ENCODE data around the gene PIK3R4.

PIK3R4 gene

GRCh38 chr3:130693314-130693713 lies 53.3 kb downstream of the PIK3R4 start:
- Histone ChIP-seq H3K4me3 (no peak overlapping the region), H3K27ac (no peak overlapping the region)
- TF ChIP-seq CTCF (IDR thresholded peaks at IDR 0.05): no peak
- DNase-seq (ENCODE audit: low spot score): no peak

GRCh38 chr3:130692455-130692854 lies 54.2 kb downstream of the PIK3R4 start:
- no peak for TF ChIP-seq CTCF (IDR thresholded peaks at IDR 0.05)
- H3K27ac ChIP-seq: no peak overlapping the region
- DNase-seq (ENCODE audit: low spot score): no peak
- no peak overlapping the region for H3K4me3 ChIP-seq

- TF ChIP-seq CTCF (IDR thresholded peaks at IDR 0.05): no peak
- DNase-seq (ENCODE audit: low spot score): no peak
- no peak overlapping the region for H3K27ac ChIP-seq
- H3K4me3 ChIP-seq: no peak overlapping the region
Observed at GRCh38 chr3:130688697-130689470, 57.7 kb downstream of the PIK3R4 start.

- no peak for TF ChIP-seq CTCF (IDR thresholded peaks at IDR 0.05)
- no peak overlapping the region for H3K4me3 ChIP-seq
- no peak overlapping the region for H3K27ac ChIP-seq
- no peak for DNase-seq (ENCODE audit: low spot score)
Observed at GRCh38 chr3:130688015-130688688, 58.5 kb downstream of the PIK3R4 start.

GRCh38 chr3:130687327-130687726 lies 59.3 kb downstream of the PIK3R4 start:
- no peak overlapping the region for H3K27ac ChIP-seq
- no peak overlapping the region for H3K4me3 ChIP-seq
- no peak for TF ChIP-seq CTCF (IDR thresholded peaks at IDR 0.05)
- DNase-seq (ENCODE audit: low spot score): no peak

- H3K4me3 ChIP-seq: no peak overlapping the region
- no peak overlapping the region for H3K27ac ChIP-seq
- no peak for TF ChIP-seq CTCF (IDR thresholded peaks at IDR 0.05)
- no peak for DNase-seq (ENCODE audit: low spot score)
Observed at GRCh38 chr3:130686833-130687232, 59.8 kb downstream of the PIK3R4 start.

GRCh38 chr3:130682131-130682530 lies 64.5 kb downstream of the PIK3R4 start:
- Histone ChIP-seq H3K27ac (no peak overlapping the region), H3K4me3 (no peak overlapping the region)
- TF ChIP-seq CTCF (IDR thresholded peaks at IDR 0.05): no peak
- DNase-seq (ENCODE audit: low spot score): no peak

All from coronary artery (tissue), 2 donors.